Stomach (tissue), 9 donors: ENCODE data around the gene ZDHHC8. TPM values are rescaled to one million over a fixed set of nuclear protein-coding genes. Genes with fewer than 3 reads are reported as not detected.

Experiments used
- DNase-seq, 2 donors: peaks; one replicate each; pipeline versions ENCODE4 v3.0.0 to v3.0.0-alpha.2; 2013 to 2019
- H3K27ac ChIP-seq, 5 donors: fragments of 200-600 bp in 4 of 5; sonication (generic) in 4 of 5; one replicate each; pipeline ENCODE4 v1.5.1; 2013 to 2019; ENCODE audit warnings: mild to moderate bottlenecking in 1 of 5, moderate library complexity in 1 of 5
- H3K27me3 ChIP-seq, 3 donors: fragments of 200-600 bp; sonication (generic); one replicate each; pipeline ENCODE4 v1.5.1; 2017 to 2019; ENCODE audit warnings: mixed run types in 1 of 3
- H3K36me3 ChIP-seq, 4 donors: fragments of 200-600 bp; sonication (generic); 1 replicate in 3 of 4; 2 replicates in 1 of 4; pipeline ENCODE4 v1.5.1; 2016 to 2019
- H3K4me1 ChIP-seq, 4 donors: fragments of 200-600 bp; sonication (generic); one replicate each; pipeline ENCODE4 v1.5.1; 2016 to 2019
- H3K4me3 ChIP-seq, 4 donors: fragments of 200-600 bp; sonication (generic) in 3 of 4; one replicate each; pipeline ENCODE4 v1.5.1; 2016 to 2019; ENCODE audit warnings: mild to moderate bottlenecking in 1 of 4
- H3K9me3 ChIP-seq, 4 donors: fragments of 200-600 bp; sonication (generic); one replicate each; pipeline ENCODE4 v1.5.1; 2016 to 2019
- EP300 ChIP-seq: sonication (generic); formaldehyde crosslinking; IDR thresholded peaks from one replicate; pipeline ENCODE4 v1.6.1; 2017; ENCODE audit warnings: antibody characterized with exemption
- POLR2A ChIP-seq, 4 donors: fragments of 450-650 bp; IDR thresholded peaks; one replicate each; pipeline ENCODE4 v1.6.1; 2016; ENCODE audit warnings: antibody characterized with exemption in 4 of 4, control low read depth in 2 of 4, mild to moderate bottlenecking in 1 of 4, moderate library complexity in 1 of 4
- POLR2AphosphoS5 ChIP-seq, 3 donors: sonication (generic); formaldehyde crosslinking; IDR thresholded peaks; one replicate each; pipeline ENCODE4 v1.6.1; 2016; ENCODE audit warnings: antibody characterized with exemption in 3 of 3
- WGBS, 5 donors: extraction: QIAGEN DNeasy Blood & Tissue Kit in 3 of 5; methylation state at CpG; one replicate each; pipeline versions ENCODE4 v1.1.5 to v1.1.7; 2013 to 2018; 5-methylcytosine and 5-hydroxymethylcytosine counted together
- intact Hi-C: fragments of 100-400 bp; cut with DNase I; formaldehyde crosslinking; loops from one replicate; pipeline ENCODE4 v1.15.1; 2023; ENCODE audit warnings: low total_unique reads
- polyA plus RNA-seq, 3 donors: library from polyadenylated mRNA; stranded (reverse); fragments of 200-250 nt; gene quantifications; one replicate each; pipeline ENCODE4 v1.2.3, GENCODE V29; 2013
- total RNA-seq, 5 donors: library from RNA; depleted of rRNA; stranded (reverse); fragments of >200 nt; gene quantifications; one replicate each; pipeline versions ENCODE4 v1.1.0 to v1.2.3, GENCODE V29; 2014 to 2016
- TF ChIP-seq, protein P1 (sequence below), 7 experiments: fragments of 450-650 bp in 4 of 7; fragments of 200-600 bp in 3 of 7; sonication (generic) in 3 of 7; IDR thresholded peaks; one replicate each; pipeline ENCODE4 v1.5.1; 2016 to 2019; ENCODE audit warnings: antibody characterized with exemption in 7 of 7, control low read depth in 2 of 7, mild to moderate bottlenecking in 1 of 7
- donor health status: healthy with polysubstance abuse.
- donor health status: Bipolar disorder and iron deficiency.
- donor health status: healthy.

Gene ZDHHC8
- total and polyA plus RNA-seq, 8 donors = 3.2 to 228 (median 18.7) TPM

DNA sequence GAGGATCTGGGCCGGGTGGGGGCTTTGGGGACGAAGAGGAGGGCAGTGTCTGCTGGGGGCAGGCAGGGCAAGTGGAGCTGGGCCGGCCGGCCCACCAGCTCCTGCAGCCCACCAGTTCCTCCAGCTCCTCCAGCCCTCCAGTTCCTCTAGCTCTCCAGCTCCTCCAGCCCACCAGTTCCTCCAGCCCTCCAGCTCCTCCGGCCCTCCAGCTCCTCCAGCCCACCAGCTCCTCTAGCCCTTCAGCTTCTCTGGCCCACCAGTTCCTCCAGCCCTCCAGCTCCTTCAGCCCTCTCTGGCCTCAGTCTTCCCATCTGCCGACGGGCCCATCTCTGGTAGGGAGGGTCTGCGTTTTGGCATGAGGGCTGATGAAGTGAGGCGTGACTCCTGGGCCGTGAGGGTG is 28.4 kb downstream of the ZDHHC8 start:
- Histone ChIP-seq H3K4me1 (peaks cover 0 to 5% (median 2%) of the 10 kb centered on the region in 4 donors), H3K27ac (no peak overlapping the region), H3K27me3 (peaks cover 0 to 52% (median 6%) of the 10 kb centered on the region in 3 donors), H3K36me3 (no peaks in the 10 kb centered on the region), H3K9me3 (no peaks in the 10 kb centered on the region), H3K4me3 (no peak overlapping the region)
- no peak for DNase-seq
- 82 to 89% (median 87%) methylated on average over 10 of the region's 10 CpGs for WGBS, 5 donors
- intact Hi-C loops = no loop called here
- no peak for TF ChIP-seq POLR2AphosphoS5 (IDR thresholded peaks at IDR 0.05)
- TF ChIP-seq, protein P1, sequence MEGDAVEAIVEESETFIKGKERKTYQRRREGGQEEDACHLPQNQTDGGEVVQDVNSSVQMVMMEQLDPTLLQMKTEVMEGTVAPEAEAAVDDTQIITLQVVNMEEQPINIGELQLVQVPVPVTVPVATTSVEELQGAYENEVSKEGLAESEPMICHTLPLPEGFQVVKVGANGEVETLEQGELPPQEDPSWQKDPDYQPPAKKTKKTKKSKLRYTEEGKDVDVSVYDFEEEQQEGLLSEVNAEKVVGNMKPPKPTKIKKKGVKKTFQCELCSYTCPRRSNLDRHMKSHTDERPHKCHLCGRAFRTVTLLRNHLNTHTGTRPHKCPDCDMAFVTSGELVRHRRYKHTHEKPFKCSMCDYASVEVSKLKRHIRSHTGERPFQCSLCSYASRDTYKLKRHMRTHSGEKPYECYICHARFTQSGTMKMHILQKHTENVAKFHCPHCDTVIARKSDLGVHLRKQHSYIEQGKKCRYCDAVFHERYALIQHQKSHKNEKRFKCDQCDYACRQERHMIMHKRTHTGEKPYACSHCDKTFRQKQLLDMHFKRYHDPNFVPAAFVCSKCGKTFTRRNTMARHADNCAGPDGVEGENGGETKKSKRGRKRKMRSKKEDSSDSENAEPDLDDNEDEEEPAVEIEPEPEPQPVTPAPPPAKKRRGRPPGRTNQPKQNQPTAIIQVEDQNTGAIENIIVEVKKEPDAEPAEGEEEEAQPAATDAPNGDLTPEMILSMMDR (IDR thresholded peaks at IDR 0.05) = no peak
- TF ChIP-seq POLR2A (IDR thresholded peaks at IDR 0.05) = no peak
- TF ChIP-seq EP300 = no peak

DNA sequence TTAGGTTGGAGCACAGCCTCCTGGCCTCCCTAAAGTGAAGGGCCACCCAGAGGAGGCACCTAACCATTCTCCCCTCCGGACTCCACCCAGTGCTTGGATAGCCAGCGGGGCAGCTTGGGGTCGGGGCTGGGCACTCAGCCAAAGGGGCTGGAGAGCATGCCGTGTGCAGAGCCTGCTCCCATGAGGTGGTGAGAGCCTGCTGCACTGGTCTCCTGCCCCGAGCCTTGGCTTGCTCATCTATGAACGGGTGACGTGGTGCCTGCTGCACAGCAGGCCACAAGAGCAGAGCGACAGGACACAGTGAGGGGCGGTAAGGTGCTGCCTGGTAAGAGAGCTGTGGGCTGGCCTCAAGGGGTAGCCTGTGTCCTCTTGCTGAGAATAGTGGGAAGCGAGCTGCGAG is 33.3 kb downstream of the ZDHHC8 start:
- peaks cover 0 to 17% (median 0%) of the 10 kb centered on the region in 3 donors for H3K27me3 ChIP-seq
- H3K4me3 ChIP-seq = no peak overlapping the region
- intact Hi-C loops = no loop called here
- 31 to 67% (median 63%) methylated on average over 5 to 11 of the region's 11 CpGs for WGBS, 5 donors
- TF ChIP-seq EP300 = no peak
- TF ChIP-seq, protein P1 (IDR thresholded peaks at IDR 0.05) = no peak
- no peak for TF ChIP-seq POLR2AphosphoS5 (IDR thresholded peaks at IDR 0.05)
- TF ChIP-seq POLR2A (IDR thresholded peaks at IDR 0.05) = no peak
- no peak for DNase-seq
- H3K9me3 ChIP-seq = no peaks in the 10 kb centered on the region
- H3K36me3 ChIP-seq = no peaks in the 10 kb centered on the region
- H3K4me1 ChIP-seq = no peaks in the 10 kb centered on the region
- H3K27ac ChIP-seq = no peak overlapping the region

DNA sequence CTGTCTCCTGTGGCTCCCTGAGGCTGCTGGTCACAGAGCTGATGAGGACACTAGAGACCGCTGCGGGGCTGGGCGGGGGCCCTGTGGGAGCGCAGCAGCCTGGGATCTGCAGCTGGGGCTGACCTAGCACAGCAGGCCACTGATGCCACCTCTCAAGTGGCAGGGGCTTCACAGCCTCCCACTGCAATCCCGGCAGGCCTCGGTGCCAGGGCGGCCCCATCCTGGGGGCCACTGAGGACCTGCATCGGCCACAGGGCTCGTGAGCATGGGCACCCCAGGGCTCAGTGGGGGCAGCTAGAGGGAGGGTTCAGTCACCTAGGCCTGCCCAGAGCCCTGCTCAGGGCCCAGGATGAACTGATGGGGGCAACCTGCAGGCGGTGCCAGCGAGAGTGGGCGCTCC is 33.8 kb downstream of the ZDHHC8 start:
- H3K4me3 ChIP-seq = no peak overlapping the region
- 78 to 96% (median 93%) methylated on average over 5 to 12 of the region's 12 CpGs for WGBS, 5 donors

DNA sequence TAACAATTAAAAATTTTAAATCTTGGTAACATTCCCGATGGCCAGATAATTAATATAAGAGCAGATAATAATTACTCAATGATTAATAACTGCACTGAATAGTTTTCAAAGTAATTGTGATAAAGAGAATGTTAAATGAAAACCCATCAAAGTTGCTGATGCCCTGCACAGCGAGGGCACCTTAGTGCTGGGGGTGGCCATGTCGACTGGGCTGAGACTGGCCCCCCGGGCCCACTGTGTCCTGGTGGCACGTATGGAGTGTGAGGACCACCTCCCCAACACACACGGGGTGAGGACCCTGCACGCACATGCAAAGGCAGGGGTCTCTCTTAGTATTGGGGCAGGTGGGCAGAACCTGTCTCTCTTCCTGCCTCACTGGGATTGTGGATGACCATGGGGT is 34.3 kb downstream of the ZDHHC8 start:
- no peak for DNase-seq
- H3K27me3 ChIP-seq = peaks cover 0 to 11% (median 0%) of the 10 kb centered on the region in 3 donors
- H3K9me3 ChIP-seq = no peaks in the 10 kb centered on the region
- TF ChIP-seq POLR2A (IDR thresholded peaks at IDR 0.05) = no peak
- TF ChIP-seq, protein P1 (IDR thresholded peaks at IDR 0.05) = no peak
- no peak for TF ChIP-seq EP300
- TF ChIP-seq POLR2AphosphoS5 (IDR thresholded peaks at IDR 0.05) = no peak
- intact Hi-C loops = no loop called here
- H3K4me3 ChIP-seq = no peak overlapping the region
- no peak overlapping the region for H3K27ac ChIP-seq
- 73 to 87% (median 82%) methylated on average over 7 of the region's 7 CpGs for WGBS, 5 donors
- no peaks in the 10 kb centered on the region for H3K4me1 ChIP-seq
- H3K36me3 ChIP-seq = no peaks in the 10 kb centered on the region

More for the DNA sequence above, 33.8 kb downstream of the ZDHHC8 start:
- H3K27me3 ChIP-seq = peaks cover 0 to 13% (median 0%) of the 10 kb centered on the region in 3 donors
- no peak overlapping the region for H3K27ac ChIP-seq
- H3K9me3 ChIP-seq = no peaks in the 10 kb centered on the region
- no peak for DNase-seq
- no peaks in the 10 kb centered on the region for H3K36me3 ChIP-seq
- intact Hi-C loops = no loop called here
- no peak for TF ChIP-seq EP300
- TF ChIP-seq, protein P1 (IDR thresholded peaks at IDR 0.05) = no peak
- no peak for TF ChIP-seq POLR2A (IDR thresholded peaks at IDR 0.05)
- TF ChIP-seq POLR2AphosphoS5 (IDR thresholded peaks at IDR 0.05) = no peak
- no peaks in the 10 kb centered on the region for H3K4me1 ChIP-seq
